ENCODE measurements around the gene KRT36.

DNA sequence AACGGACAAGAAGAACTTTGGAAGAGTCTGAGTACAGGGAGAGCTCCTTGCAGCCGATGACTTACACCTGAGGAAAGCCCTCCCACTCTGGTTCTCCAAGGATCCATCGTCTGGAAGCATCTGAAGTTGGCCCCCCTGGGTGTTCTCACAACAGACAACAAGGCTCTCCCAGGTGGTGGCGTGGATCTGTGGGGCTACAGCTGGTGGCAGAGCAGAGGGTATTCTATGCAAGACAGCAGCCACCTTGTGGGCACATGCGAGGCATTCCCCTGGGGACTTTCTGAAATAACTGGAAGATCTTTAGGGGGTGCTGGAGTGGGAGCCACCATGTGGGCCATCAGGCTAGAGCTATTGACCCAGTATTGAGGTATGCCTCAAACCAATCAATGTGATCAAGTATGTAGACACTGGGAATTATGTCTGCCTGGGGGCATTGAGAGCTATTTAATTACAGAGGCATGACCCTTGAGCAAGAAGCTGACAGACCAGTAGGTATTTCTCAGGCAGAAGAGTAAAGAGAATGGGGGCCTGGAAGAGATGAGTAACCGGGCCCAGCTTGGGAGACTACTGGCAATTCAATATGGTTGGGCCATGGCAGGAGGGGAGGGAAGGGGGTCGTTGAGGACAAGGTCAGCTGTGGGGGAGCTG, 45.3 kb upstream of the KRT36 start:
- TF ChIP-seq MAFK (IDR thresholded peaks at IDR 0.05; ENCODE audit: low read depth, low read length) (no peak), POLR2A (IDR thresholded peaks at IDR 0.05; ENCODE audit: control extremely low read depth in 1 of 2, low read depth in 2 of 2, low read length in 2 of 2) (no peak), RXRA (IDR thresholded peaks at IDR 0.05; ENCODE audit: insufficient read depth, low read depth, low read length) (no peak), USF2 (IDR thresholded peaks at IDR 0.05; ENCODE audit: low read length) (no peak), TAF1 (IDR thresholded peaks at IDR 0.05; ENCODE audit: low read depth, low read length) (no peak), POLR2AphosphoS5 (IDR thresholded peaks at IDR 0.05; ENCODE audit: low read depth, low read length) (no peak), PHF8 (conservative IDR thresholded peaks at IDR 0.05; ENCODE audit: low read depth, low read length) (no peak), ZNF274 (IDR thresholded peaks at IDR 0.05; ENCODE audit: borderline replicate concordance, extremely low read depth, low read length) (no peak), YY1 (IDR thresholded peaks at IDR 0.05; ENCODE audit: low read depth, low read length) (no peak), TEAD4 (IDR thresholded peaks at IDR 0.05; ENCODE audit: low read depth, low read length) (no peak), CHD1 (IDR thresholded peaks at IDR 0.05; ENCODE audit: low read depth, low read length) (no peak), HDAC2 (IDR thresholded peaks at IDR 0.05; ENCODE audit: borderline replicate concordance in 1 of 2, low read depth in 2 of 2, low read length in 2 of 2) (no peak)
- TF ChIP-seq, protein P1, sequence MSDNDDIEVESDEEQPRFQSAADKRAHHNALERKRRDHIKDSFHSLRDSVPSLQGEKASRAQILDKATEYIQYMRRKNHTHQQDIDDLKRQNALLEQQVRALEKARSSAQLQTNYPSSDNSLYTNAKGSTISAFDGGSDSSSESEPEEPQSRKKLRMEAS (IDR thresholded peaks at IDR 0.05) = no peak
- TF ChIP-seq, protein P2, sequence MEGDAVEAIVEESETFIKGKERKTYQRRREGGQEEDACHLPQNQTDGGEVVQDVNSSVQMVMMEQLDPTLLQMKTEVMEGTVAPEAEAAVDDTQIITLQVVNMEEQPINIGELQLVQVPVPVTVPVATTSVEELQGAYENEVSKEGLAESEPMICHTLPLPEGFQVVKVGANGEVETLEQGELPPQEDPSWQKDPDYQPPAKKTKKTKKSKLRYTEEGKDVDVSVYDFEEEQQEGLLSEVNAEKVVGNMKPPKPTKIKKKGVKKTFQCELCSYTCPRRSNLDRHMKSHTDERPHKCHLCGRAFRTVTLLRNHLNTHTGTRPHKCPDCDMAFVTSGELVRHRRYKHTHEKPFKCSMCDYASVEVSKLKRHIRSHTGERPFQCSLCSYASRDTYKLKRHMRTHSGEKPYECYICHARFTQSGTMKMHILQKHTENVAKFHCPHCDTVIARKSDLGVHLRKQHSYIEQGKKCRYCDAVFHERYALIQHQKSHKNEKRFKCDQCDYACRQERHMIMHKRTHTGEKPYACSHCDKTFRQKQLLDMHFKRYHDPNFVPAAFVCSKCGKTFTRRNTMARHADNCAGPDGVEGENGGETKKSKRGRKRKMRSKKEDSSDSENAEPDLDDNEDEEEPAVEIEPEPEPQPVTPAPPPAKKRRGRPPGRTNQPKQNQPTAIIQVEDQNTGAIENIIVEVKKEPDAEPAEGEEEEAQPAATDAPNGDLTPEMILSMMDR (IDR thresholded peaks at IDR 0.05; ENCODE audit: control extremely low read depth in 1 of 3, insufficient read depth in 1 of 3, low read depth in 1 of 3, low read length in 3 of 3) = peak in 2 of 3 experiments; percentile 3 to 7; a peak in 1 of 4 replicates
